Endothelial cell of umbilical vein (primary cell): ENCODE data around the gene KRT83. TPM values are rescaled to one million over a fixed set of nuclear protein-coding genes. Genes with fewer than 3 reads are reported as not detected.

ENCODE experiments used
- BruUV-seq: library from RNA; stranded (reverse); fragments of 400-500 nt; replicated peaks from 2 replicates; lab custom pipeline; 2021; lab: Mats Ljungman, UMichigan
- CTCF ChIA-PET: fragments of 300-600, 350-600 bp; sonication (Branson Sonifier 250); formaldehyde crosslinking; loops from one replicate; lab custom pipeline; 2021; ENCODE audit warnings: antibody characterized with exemption, inconsistent platforms; lab: Charles Lee
- POLR2A ChIA-PET: fragments of 300-600, 350-600 bp; sonication (Branson Sonifier 250); formaldehyde crosslinking; loops from one replicate; lab custom pipeline; 2021; ENCODE audit warnings: antibody characterized with exemption, inconsistent platforms; lab: Charles Lee
- DNase-seq: peaks from one replicate; pipeline ENCODE4 v3.0.0-alpha.2; 2011; ENCODE audit warnings: low read depth, low spot score
- FAIRE-seq: peaks from 2 replicates; lab custom pipeline; 2011; peaks lifted over from hg19 to GRCh38; lab: Jason Lieb, UNC
- H2AFZ ChIP-seq: 2 replicates; pipeline ENCODE4 v1.6.0; 2012; ENCODE audit warnings: low read depth, low read length, control low read depth, inconsistent platforms
- H3K27ac ChIP-seq: 2 replicates; pipeline ENCODE4 v1.5.1; 2011; ENCODE audit warnings: low read depth, mild to moderate bottlenecking, control low read depth, low read length, moderate library complexity; ENCODE audit not compliant: insufficient read depth
- H3K27me3 ChIP-seq, 2 experiments: 2 replicates each; pipeline versions ENCODE4 v1.6.0 to v1.6.1; 2011; ENCODE audit warnings: low read length in 2 of 2, mixed read lengths in 1 of 2; ENCODE audit not compliant: control insufficient read depth in 2 of 2, insufficient read depth in 2 of 2
- H3K36me3 ChIP-seq, 2 experiments: 2 replicates in 1 of 2; 3 replicates in 1 of 2; pipeline ENCODE4 v1.5.1; 2011; ENCODE audit warnings: low read length in 2 of 2, mild to moderate bottlenecking in 1 of 2, moderate library complexity in 1 of 2; ENCODE audit not compliant: control insufficient read depth in 2 of 2, insufficient read depth in 2 of 2; ENCODE audit errors: extremely low read depth in 1 of 2
- H3K4me1 ChIP-seq: 3 replicates; pipeline ENCODE4 v1.5.1; 2011; ENCODE audit warnings: mild to moderate bottlenecking, low read length; ENCODE audit not compliant: control insufficient read depth, insufficient read depth; ENCODE audit errors: extremely low read depth
- H3K4me2 ChIP-seq: 2 replicates; pipeline ENCODE4 v1.6.1; 2011; ENCODE audit warnings: low read length, control low read depth, mixed read lengths; ENCODE audit not compliant: insufficient read depth
- H3K4me3 ChIP-seq, 3 experiments: fragments of 200-600 bp in 1 of 3; sonication (generic), shearing (Covaris generic) in 1 of 3; replicated peaks in 1 of 3; 2 replicates each; pipeline ENCODE4 v1.5.1; 2011 to 2016; ENCODE audit warnings: control low read depth in 3 of 3, low read length in 3 of 3, mild to moderate bottlenecking in 2 of 3, inconsistent platforms in 1 of 3, low read depth in 1 of 3, moderate library complexity in 1 of 3; ENCODE audit not compliant: insufficient read depth in 1 of 3
- H3K79me2 ChIP-seq: 2 replicates; pipeline ENCODE4 v1.6.0; 2012; ENCODE audit warnings: low read length, inconsistent platforms; ENCODE audit not compliant: control insufficient read depth, insufficient read depth
- H3K9ac ChIP-seq: replicated peaks from 2 replicates; pipeline ENCODE3; 2011; ENCODE audit warnings: low read length, control low read depth; ENCODE audit not compliant: insufficient read depth; ENCODE audit errors: extremely low read depth
- H3K9me1 ChIP-seq: replicated peaks from 3 replicates; pipeline ENCODE4 v1.6.0; 2011; ENCODE audit warnings: mild to moderate bottlenecking, low read length; ENCODE audit not compliant: control insufficient read depth, insufficient read depth; ENCODE audit errors: extremely low read depth
- H3K9me3 ChIP-seq: replicated peaks from 2 replicates; pipeline ENCODE4 v1.5.1; 2012; ENCODE audit warnings: low read length, inconsistent platforms; ENCODE audit not compliant: control insufficient read depth, insufficient read depth
- H4K20me1 ChIP-seq: replicated peaks from 2 replicates; pipeline ENCODE3; 2011; ENCODE audit warnings: mild to moderate bottlenecking, low read length; ENCODE audit not compliant: control insufficient read depth, insufficient read depth; ENCODE audit errors: extremely low read depth
- EZH2 ChIP-seq: IDR thresholded peaks from 2 replicates; pipeline ENCODE4 v1.6.1; 2012; ENCODE audit warnings: borderline replicate concordance, low read depth, mild to moderate bottlenecking, moderate library complexity, low read length, inconsistent platforms; ENCODE audit not compliant: severe bottlenecking
- FOS ChIP-seq: IDR thresholded peaks from 2 replicates; pipeline ENCODE4 v1.6.1; 2011; ENCODE audit warnings: mild to moderate bottlenecking, low read length, moderate library complexity, borderline replicate concordance; ENCODE audit not compliant: insufficient read depth
- GATA2 ChIP-seq: IDR thresholded peaks from 2 replicates; pipeline ENCODE4 v1.7.0; 2011; ENCODE audit warnings: low read depth, mild to moderate bottlenecking, moderate library complexity, mixed read lengths, low read length; ENCODE audit not compliant: insufficient read length, insufficient read depth
- JUN ChIP-seq: IDR thresholded peaks from 2 replicates; pipeline ENCODE4 v1.6.1; 2011; ENCODE audit warnings: borderline replicate concordance, low read depth; ENCODE audit not compliant: insufficient read length, insufficient read depth
- MYC ChIP-seq: IDR thresholded peaks from one replicate; pipeline ENCODE4 v1.6.1; 2011; ENCODE audit warnings: mild to moderate bottlenecking, low read depth, low read length
- POLR2A ChIP-seq: IDR thresholded peaks from 2 replicates; pipeline ENCODE4 v1.6.1; 2012; ENCODE audit warnings: low read depth, mild to moderate bottlenecking, control low read depth, low read length
- POLR2AphosphoS5 ChIP-seq: IDR thresholded peaks from 2 replicates; pipeline ENCODE4 v1.6.1; 2012; ENCODE audit warnings: low read depth, mild to moderate bottlenecking, control low read depth, low read length, moderate library complexity; ENCODE audit not compliant: insufficient read depth
- dilution Hi-C: fragments of 300-500 bp; cut with MboI; formaldehyde crosslinking; loops from one replicate; pipeline ENCODE4 v1.15.0; 2019; ENCODE audit warnings: low sequenced_read_pairs; ENCODE audit not compliant: extremely low pct_ligation_motif_present
- intact Hi-C: fragments of 100-400 bp; cut with micrococcal nuclease; formaldehyde crosslinking; loops from one replicate; pipeline ENCODE4 v1.10.0; 2022
- polyA plus RNA-seq, 4 experiments: library from polyadenylated mRNA; depleted of rRNA in 3 of 4; stranded (reverse) in 3 of 4; unstranded in 1 of 4; fragments of >200 nt; gene quantifications; 2 replicates each; pipeline versions ENCODE4 v1.2.1 to v1.2.3, GENCODE V29; 2011 to 2012; ENCODE audit warnings: missing spikeins in 1 of 4
- total RNA-seq: library from RNA; stranded (reverse); gene quantifications from 2 replicates; pipeline ENCODE4 v1.2.3, GENCODE V29; 2021
- TF ChIP-seq, protein P1 (sequence below): IDR thresholded peaks from 2 replicates; pipeline ENCODE4 v1.6.1; 2011; ENCODE audit not compliant: insufficient read depth, insufficient read length
- TF ChIP-seq, protein P2 (sequence below), 2 donors: IDR thresholded peaks; 1 replicate in 1 of 2; 2 replicates in 1 of 2; pipeline ENCODE4 v1.5.1; 2011; ENCODE audit warnings: low read length in 2 of 2, mild to moderate bottlenecking in 2 of 2, moderate library complexity in 2 of 2, control low read depth in 1 of 2, inconsistent platforms in 1 of 2, low read depth in 1 of 2; ENCODE audit not compliant: insufficient read depth in 1 of 2; ENCODE audit errors: extremely low read depth in 1 of 2

KRT83 gene
- total and polyA plus RNA-seq, 2 donors (not counting 3 experiments of a cell fraction or from before 2014, with no cell fraction given), result not detected

DNA sequence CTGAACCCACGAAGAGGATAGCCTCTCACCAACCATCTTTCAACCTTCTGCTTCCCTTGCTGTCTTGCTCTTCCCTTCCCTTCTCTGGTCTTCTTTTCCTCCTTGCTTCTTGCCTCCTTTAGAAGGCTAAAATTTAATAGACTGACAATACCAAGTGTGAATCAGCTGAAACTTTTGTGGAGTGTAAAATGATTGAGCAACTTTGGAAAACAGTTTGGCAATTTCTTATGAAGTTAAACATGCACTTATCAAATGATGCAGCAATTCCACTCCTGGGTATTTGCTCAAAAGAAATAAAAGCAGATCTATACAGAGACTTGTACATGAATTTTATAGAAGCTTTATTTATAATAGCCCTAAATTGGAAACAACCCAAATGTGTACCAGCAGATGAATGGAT lies 50.0 kb downstream of the KRT83 start:
- Histone ChIP-seq H4K20me1 (no peaks in the 10 kb centered on the region), H2AFZ (no peak overlapping the region), H3K9me1 (no peaks in the 10 kb centered on the region), H3K9me3 (no peaks in the 10 kb centered on the region), H3K4me3 (no peak overlapping the region), H3K4me2 (no peak overlapping the region), H3K79me2 (no peaks in the 10 kb centered on the region), H3K27ac (no peak overlapping the region), H3K9ac (no peak overlapping the region), H3K4me1 (no peaks in the 10 kb centered on the region), H3K36me3 (no peaks in the 10 kb centered on the region), H3K27me3 (peaks cover 22 to 30% of the 10 kb centered on the region in 2 experiments)
- no TSS peak for BruUV-seq
- ChIA-PET POLR2A (no interaction called here), CTCF (interaction anchor here (1.0 to 3.2 kb wide), 5 partner anchors 8 to 45 kb away, joined by 3 to 23 read pairs (median 4); no protein-coding TSS in a partner anchor)
- intact Hi-C loops (no loop called here), dilution Hi-C loops (no loop called here)
- no peak for TF ChIP-seq JUN
- no peak for TF ChIP-seq MYC
- TF ChIP-seq, protein P1, sequence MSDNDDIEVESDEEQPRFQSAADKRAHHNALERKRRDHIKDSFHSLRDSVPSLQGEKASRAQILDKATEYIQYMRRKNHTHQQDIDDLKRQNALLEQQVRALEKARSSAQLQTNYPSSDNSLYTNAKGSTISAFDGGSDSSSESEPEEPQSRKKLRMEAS, result no peak
- no peak for TF ChIP-seq FOS
- TF ChIP-seq POLR2A, result no peak
- TF ChIP-seq POLR2AphosphoS5, result no peak
- no peak for TF ChIP-seq EZH2
- TF ChIP-seq, protein P2, sequence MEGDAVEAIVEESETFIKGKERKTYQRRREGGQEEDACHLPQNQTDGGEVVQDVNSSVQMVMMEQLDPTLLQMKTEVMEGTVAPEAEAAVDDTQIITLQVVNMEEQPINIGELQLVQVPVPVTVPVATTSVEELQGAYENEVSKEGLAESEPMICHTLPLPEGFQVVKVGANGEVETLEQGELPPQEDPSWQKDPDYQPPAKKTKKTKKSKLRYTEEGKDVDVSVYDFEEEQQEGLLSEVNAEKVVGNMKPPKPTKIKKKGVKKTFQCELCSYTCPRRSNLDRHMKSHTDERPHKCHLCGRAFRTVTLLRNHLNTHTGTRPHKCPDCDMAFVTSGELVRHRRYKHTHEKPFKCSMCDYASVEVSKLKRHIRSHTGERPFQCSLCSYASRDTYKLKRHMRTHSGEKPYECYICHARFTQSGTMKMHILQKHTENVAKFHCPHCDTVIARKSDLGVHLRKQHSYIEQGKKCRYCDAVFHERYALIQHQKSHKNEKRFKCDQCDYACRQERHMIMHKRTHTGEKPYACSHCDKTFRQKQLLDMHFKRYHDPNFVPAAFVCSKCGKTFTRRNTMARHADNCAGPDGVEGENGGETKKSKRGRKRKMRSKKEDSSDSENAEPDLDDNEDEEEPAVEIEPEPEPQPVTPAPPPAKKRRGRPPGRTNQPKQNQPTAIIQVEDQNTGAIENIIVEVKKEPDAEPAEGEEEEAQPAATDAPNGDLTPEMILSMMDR (IDR thresholded peaks at IDR 0.05; ENCODE audit: extremely low read depth in 1 of 2, insufficient read depth in 1 of 2, low read depth in 1 of 2, low read length in 2 of 2), result no peak
- no peak for TF ChIP-seq GATA2
- FAIRE-seq (no peak), DNase-seq (no peak)
